GM13977 (cell line): ENCODE measurements around the gene LRRC10.

Source experiments
- DNase-seq: peaks from one replicate; pipeline ENCODE4 v3.0.0; 2012; ENCODE audit warnings: low spot score
- CTCF ChIP-seq: IDR thresholded peaks from 2 replicates; pipeline ENCODE4 v1.5.1; 2012; ENCODE audit warnings: mild to moderate bottlenecking, control low read depth; ENCODE audit not compliant: insufficient read depth; ENCODE audit errors: extremely low read depth, missing control alignments
- in situ Hi-C: fragments of 300-500 bp; cut with MboI; formaldehyde crosslinking; loops from one replicate; pipeline ENCODE4 v1.12.0; 2022; ENCODE audit warnings: low sequenced_read_pairs, low pct_unique_long_range_greater_than_20kb, mixed read lengths, inconsistent platforms; ENCODE audit not compliant: unreplicated experiment

Gene LRRC10

GRCh38 chr12:69610729-69611128 lies at the start of gene LRRC10:
Gene LRRC10, minus strand, starts transcription at chr12:69610907. Its CDS starts 69 bp downstream, at chr12:69610838.
- in situ Hi-C loops = no loop called here
- DNase-seq = no peak
- TF ChIP-seq CTCF = no peak

GRCh38 chr12:69660164-69660863 lies 49.6 kb upstream of the LRRC10 start:
- in situ Hi-C loops = no loop called here
- no peak for DNase-seq

GRCh38 chr12:69658203-69658602 lies 47.5 kb upstream of the LRRC10 start:
- in situ Hi-C loops = no loop called here
- no peak for TF ChIP-seq CTCF

More at GRCh38 chr12:69660164-69660863, 49.6 kb upstream of the LRRC10 start:
- no peak for TF ChIP-seq CTCF

GRCh38 chr12:69657376-69658137 lies 46.9 kb upstream of the LRRC10 start:
- in situ Hi-C loops = no loop called here
- no peak for TF ChIP-seq CTCF
- no peak for DNase-seq

More at GRCh38 chr12:69658203-69658602, 47.5 kb upstream of the LRRC10 start:
- DNase-seq = no peak

GRCh38 chr12:69655616-69656340 lies 45.1 kb upstream of the LRRC10 start:
- in situ Hi-C loops = no loop called here
- DNase-seq = no peak
- TF ChIP-seq CTCF = no peak

GRCh38 chr12:69653703-69654102 lies 43.0 kb upstream of the LRRC10 start:
- DNase-seq = no peak
- no peak for TF ChIP-seq CTCF
- in situ Hi-C loops = no loop called here
